Stimulated activated CD8-positive, alpha-beta memory T cell treated with anti-CD3 and anti-CD28 coated beads, Interleukin-4, amount 100 ng/mL, for 4 hours (primary cell): ENCODE measurements around the gene ASS1.

Experiments
- DNase-seq, 2 donors: peaks; one replicate each; pipeline ENCODE4 v3.0.0-alpha.2; 2020; ENCODE audit warnings: low read depth in 2 of 2, low spot score in 1 of 2

Gene ASS1

GRCh38 chr9:130493476-130493875 is 48.7 kb downstream of the ASS1 start:
- no peak for DNase-seq

GRCh38 chr9:130495067-130495466 is 50.3 kb downstream of the ASS1 start:
- no peak for DNase-seq

- no peak for DNase-seq
These were observed 52.4 kb downstream of the ASS1 start for GRCh38 chr9:130497139-130497538.

- no peak for DNase-seq
These were observed 53.6 kb downstream of the ASS1 start for GRCh38 chr9:130498298-130498917.

- DNase-seq: no peak
These were observed 54.3 kb downstream of the ASS1 start for GRCh38 chr9:130498918-130499698.

GRCh38 chr9:130499804-130500263 is 55.1 kb downstream of the ASS1 start:
- no peak for DNase-seq

GRCh38 chr9:130500340-130501180 is 55.8 kb downstream of the ASS1 start:
- no peak for DNase-seq

GRCh38 chr9:130501639-130502038 is 56.9 kb downstream of the ASS1 start:
- no peak for DNase-seq

- no peak for DNase-seq
These were observed 63.5 kb downstream of the ASS1 start for GRCh38 chr9:130508218-130508617.

GRCh38 chr9:130512199-130512598 is 67.4 kb downstream of the ASS1 start:
- no peak for DNase-seq

- DNase-seq: no peak
These were observed 68.3 kb downstream of the ASS1 start for GRCh38 chr9:130513078-130513477.

- DNase-seq: no peak
These were observed 73.5 kb downstream of the ASS1 start for GRCh38 chr9:130518233-130518632.

- DNase-seq: no peak
These were observed 74.4 kb downstream of the ASS1 start for GRCh38 chr9:130518943-130519799.

GRCh38 chr9:130519927-130520326 is 75.2 kb downstream of the ASS1 start:
- DNase-seq: no peak

GRCh38 chr9:130521715-130522114 is 77.0 kb downstream of the ASS1 start:
- DNase-seq: no peak

GRCh38 chr9:130522233-130522808 is 77.6 kb downstream of the ASS1 start:
- DNase-seq: no peak

- no peak for DNase-seq
These were observed 79.2 kb downstream of the ASS1 start for GRCh38 chr9:130523921-130524320.

GRCh38 chr9:130526193-130526853 is 81.6 kb downstream of the ASS1 start:
- DNase-seq: no peak

- no peak for DNase-seq
These were observed 82.3 kb downstream of the ASS1 start for GRCh38 chr9:130526854-130527650.
